GM10847 (cell line): Measurements from ENCODE around the gene UNC13A.

ENCODE experiments used
- POLR2A ChIP-seq: IDR thresholded peaks from 2 replicates; pipeline ENCODE4 v1.6.1; 2011; ENCODE audit not compliant: insufficient read length; ENCODE audit errors: extremely low read depth

Gene UNC13A

DNA sequence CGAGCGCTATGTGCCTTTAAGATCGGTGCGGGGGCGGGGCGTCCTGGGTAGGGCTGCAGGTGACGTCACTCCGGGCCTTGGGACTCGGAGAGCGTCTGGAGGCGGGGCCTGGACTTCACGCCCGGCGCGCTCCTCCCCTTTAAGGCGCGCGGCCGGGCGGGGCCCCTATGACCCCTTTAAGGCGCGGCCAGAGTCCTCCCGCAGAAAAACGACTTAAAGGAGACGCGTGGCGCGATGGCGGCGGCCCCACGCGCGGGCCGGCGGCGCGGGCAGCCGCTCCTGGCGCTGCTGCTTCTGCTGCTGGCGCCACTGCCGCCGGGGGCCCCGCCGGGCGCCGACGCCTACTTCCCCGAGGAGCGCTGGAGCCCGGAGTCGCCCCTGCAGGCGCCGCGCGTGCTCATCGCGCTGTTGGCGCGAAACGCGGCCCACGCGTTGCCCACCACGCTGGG is 132.7 kb downstream of the UNC13A start, which contains the start of gene COLGALT1:
TSS of gene COLGALT1 (plus strand) at position 170 of the 449 bp plus-strand sequence. CDS start at position 235, 65 bp downstream.
- no peak for TF ChIP-seq POLR2A

DNA sequence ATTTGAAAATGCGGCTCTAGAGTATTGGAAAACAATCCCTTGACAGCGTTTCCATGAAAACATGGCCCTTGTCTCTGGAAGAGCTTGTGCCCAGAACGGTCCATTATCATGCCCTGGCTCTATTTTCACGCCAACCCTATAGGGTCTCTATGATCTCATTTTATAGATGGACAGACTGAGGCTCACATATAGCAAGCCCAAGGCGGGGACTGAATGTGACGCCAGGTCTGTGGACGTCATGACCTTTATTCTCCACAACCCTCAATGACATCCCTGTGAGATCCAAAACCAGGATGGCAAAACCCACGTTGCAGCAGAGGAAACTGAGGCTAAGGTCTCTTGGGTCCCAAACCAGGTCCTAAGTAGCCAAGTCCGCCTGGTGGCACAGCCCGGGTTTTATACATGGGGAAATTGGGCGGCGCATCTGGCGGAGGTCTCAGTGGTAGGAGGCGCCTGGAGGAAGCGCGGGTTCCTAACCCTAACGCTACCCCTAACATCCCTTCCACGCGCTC is 133.1 kb downstream of the UNC13A start:
- no peak for TF ChIP-seq POLR2A

DNA sequence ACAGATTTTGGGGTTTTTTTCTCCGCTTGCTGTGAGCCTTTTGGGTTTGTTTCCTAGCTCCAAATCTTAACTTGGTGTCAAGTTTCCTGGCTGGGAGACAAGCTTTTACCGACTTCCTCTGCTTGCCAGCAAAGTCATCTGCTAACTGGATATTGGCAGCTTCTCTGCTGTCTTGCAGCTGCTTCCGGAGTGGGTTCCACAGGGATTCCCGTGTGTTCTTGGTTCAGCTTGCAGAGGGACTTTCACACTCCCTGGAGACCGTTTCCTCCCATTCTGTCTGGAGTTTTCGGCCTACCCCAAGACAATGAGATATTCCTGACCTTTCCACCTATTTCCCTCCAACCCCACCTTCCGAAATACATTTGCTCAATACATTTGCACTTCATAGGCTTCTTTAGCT is 134.9 kb downstream of the UNC13A start:
- TF ChIP-seq POLR2A, result no peak
